GM12875 (cell line): ENCODE results near the gene POP4.

Experiments
- H3K4me3 ChIP-seq: one replicate; pipeline ENCODE4 v1.5.1; 2011; ENCODE audit warnings: low read depth, low read length, control low read depth
- TF ChIP-seq, protein P1 (sequence below): IDR thresholded peaks from 2 replicates; pipeline ENCODE4 v1.5.1; 2011; ENCODE audit warnings: low read depth, mild to moderate bottlenecking, control low read depth, inconsistent platforms, low read length, moderate library complexity, borderline replicate concordance; ENCODE audit not compliant: insufficient read depth

Gene POP4

GRCh38 chr19:29645491-29645867, 39.4 kb downstream of the POP4 start:
- TF ChIP-seq, protein P1, sequence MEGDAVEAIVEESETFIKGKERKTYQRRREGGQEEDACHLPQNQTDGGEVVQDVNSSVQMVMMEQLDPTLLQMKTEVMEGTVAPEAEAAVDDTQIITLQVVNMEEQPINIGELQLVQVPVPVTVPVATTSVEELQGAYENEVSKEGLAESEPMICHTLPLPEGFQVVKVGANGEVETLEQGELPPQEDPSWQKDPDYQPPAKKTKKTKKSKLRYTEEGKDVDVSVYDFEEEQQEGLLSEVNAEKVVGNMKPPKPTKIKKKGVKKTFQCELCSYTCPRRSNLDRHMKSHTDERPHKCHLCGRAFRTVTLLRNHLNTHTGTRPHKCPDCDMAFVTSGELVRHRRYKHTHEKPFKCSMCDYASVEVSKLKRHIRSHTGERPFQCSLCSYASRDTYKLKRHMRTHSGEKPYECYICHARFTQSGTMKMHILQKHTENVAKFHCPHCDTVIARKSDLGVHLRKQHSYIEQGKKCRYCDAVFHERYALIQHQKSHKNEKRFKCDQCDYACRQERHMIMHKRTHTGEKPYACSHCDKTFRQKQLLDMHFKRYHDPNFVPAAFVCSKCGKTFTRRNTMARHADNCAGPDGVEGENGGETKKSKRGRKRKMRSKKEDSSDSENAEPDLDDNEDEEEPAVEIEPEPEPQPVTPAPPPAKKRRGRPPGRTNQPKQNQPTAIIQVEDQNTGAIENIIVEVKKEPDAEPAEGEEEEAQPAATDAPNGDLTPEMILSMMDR = no peak

DNA sequence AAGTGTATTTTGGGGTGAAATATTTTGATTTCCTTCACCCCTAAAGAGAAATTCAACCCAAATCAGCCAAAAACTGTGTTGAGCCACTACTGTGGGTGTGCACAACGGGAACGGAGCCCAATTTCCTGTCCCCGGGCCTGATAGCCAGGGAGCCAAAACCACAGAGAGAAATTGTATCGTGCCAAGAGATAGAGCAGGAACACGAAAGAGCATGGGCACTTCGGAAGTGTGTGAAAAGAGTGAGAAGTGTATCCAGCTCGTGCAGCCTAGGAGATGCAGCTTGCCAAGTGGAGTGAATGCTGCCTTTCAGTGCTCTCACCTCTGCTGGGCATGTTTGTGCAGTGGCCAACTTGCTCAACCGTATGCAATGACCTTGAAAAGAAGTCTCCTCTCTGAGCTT, 39.8 kb downstream of the POP4 start:
- TF ChIP-seq, protein P1 = no peak
- no peak overlapping the region for H3K4me3 ChIP-seq

More at GRCh38 chr19:29645491-29645867, 39.4 kb downstream of the POP4 start:
- no peak overlapping the region for H3K4me3 ChIP-seq

- H3K4me3 ChIP-seq = no peak overlapping the region
- TF ChIP-seq, protein P1 = no peak
Measured at GRCh38 chr19:29650772-29651387, 44.8 kb downstream of the POP4 start.

GRCh38 chr19:29651622-29652394, 45.7 kb downstream of the POP4 start:
- TF ChIP-seq, protein P1 = no peak
- H3K4me3 ChIP-seq = no peak overlapping the region

GRCh38 chr19:29653398-29653797, 47.3 kb downstream of the POP4 start:
- no peak overlapping the region for H3K4me3 ChIP-seq

GRCh38 chr19:29655648-29656335, 49.7 kb downstream of the POP4 start:
- H3K4me3 ChIP-seq = no peak overlapping the region
- TF ChIP-seq, protein P1 = no peak

More at GRCh38 chr19:29653398-29653797, 47.3 kb downstream of the POP4 start:
- TF ChIP-seq, protein P1 = no peak
